GM18526 (cell line): ENCODE results near the gene C1orf216.

Source experiments
- POLR2A ChIP-seq: IDR thresholded peaks from 3 replicates; pipeline ENCODE4 v1.6.1; 2011; ENCODE audit not compliant: insufficient read length; ENCODE audit errors: extremely low read depth

Gene C1orf216

GRCh38 chr1:35668506-35668905, 50.2 kb downstream of the C1orf216 start:
- TF ChIP-seq POLR2A, result no peak

GRCh38 chr1:35666916-35667315, 51.8 kb downstream of the C1orf216 start:
- no peak for TF ChIP-seq POLR2A

GRCh38 chr1:35666216-35666615, 52.5 kb downstream of the C1orf216 start:
- no peak for TF ChIP-seq POLR2A
